ENCODE measurements around the gene KIAA0825.

- TF ChIP-seq EZH2 (IDR thresholded peaks at IDR 0.05; ENCODE audit: low read length, missing control alignments) (no peak), CTCF (conservative IDR thresholded peaks at IDR 0.05 in 1 of 2, IDR thresholded peaks at IDR 0.05 in 1 of 2; ENCODE audit: low read depth in 1 of 2, low read length in 2 of 2) (no peak)
Measured at GRCh38 chr5:94197970-94198369, 420.4 kb downstream of the KIAA0825 start.

Data from fibroblast of lung (primary cell).